ENCODE results near the gene AHNAK.
"Not testable (repeated sequence)": the region's sequence is repeated elsewhere in the genome, so short reads cannot be mapped to it uniquely, and the experiment has no call there.

DNA sequence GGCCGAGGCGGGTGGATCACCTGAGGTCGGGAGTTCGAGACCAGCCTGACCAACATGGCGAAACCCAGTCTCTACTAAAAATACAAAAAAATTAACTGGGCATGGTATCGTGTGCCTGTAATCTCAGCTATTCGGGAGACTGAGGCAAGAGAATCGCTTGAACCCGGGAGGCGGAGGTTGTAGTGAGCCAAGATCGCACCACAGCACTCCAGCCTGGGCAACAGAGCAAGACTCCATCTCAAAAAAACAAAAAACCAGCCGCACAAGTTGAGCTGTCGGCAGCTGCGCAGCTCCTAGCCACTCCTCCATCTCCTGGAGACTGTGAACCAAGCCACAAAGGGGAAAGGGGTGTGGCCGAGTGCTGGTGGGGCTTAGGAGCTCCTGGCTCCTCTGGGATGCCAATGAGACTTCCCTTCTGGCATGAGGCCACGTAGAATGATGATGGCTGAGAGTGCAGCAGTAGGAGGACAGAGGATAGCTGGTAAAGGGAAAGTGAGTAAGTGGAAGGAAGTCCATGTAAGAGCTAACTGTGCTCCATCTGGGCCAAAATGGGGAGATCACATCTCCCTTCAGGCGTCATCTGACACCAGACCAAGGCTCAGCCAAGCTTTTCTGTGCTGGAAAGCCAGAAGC, 47.2 kb downstream of the AHNAK start:
- TF ChIP-seq EZH2phosphoT487, EZH2 (IDR thresholded peaks at IDR 0.05): not testable (repeated sequence)
- TF ChIP-seq, protein P1, sequence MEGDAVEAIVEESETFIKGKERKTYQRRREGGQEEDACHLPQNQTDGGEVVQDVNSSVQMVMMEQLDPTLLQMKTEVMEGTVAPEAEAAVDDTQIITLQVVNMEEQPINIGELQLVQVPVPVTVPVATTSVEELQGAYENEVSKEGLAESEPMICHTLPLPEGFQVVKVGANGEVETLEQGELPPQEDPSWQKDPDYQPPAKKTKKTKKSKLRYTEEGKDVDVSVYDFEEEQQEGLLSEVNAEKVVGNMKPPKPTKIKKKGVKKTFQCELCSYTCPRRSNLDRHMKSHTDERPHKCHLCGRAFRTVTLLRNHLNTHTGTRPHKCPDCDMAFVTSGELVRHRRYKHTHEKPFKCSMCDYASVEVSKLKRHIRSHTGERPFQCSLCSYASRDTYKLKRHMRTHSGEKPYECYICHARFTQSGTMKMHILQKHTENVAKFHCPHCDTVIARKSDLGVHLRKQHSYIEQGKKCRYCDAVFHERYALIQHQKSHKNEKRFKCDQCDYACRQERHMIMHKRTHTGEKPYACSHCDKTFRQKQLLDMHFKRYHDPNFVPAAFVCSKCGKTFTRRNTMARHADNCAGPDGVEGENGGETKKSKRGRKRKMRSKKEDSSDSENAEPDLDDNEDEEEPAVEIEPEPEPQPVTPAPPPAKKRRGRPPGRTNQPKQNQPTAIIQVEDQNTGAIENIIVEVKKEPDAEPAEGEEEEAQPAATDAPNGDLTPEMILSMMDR (IDR thresholded peaks at IDR 0.05) = not testable (repeated sequence)
